Thyroid gland (tissue), 4 donors: ENCODE measurements around the gene MPV17L. TPM values are rescaled to one million over a fixed set of nuclear protein-coding genes. Genes with fewer than 3 reads are reported as not detected.

Source experiments
- DNase-seq, 2 donors: peaks; one replicate each; pipeline ENCODE4 v3.0.0-alpha.2; 2019
- H3K27ac ChIP-seq, 3 donors: fragments of 200-600 bp; sonication (generic); 1 replicate in 2 of 3; 2 replicates in 1 of 3; pipeline ENCODE4 v1.5.1; 2016 to 2019; ENCODE audit warnings: mild to moderate bottlenecking in 1 of 3, moderate library complexity in 1 of 3
- H3K27me3 ChIP-seq: fragments of 200-600 bp; sonication (generic); one replicate; pipeline ENCODE4 v1.5.1; 2019
- H3K36me3 ChIP-seq, 2 donors: fragments of 200-600 bp; sonication (generic); one replicate each; pipeline ENCODE4 v1.5.1; 2016 to 2019
- H3K4me1 ChIP-seq, 2 donors: fragments of 200-600 bp; sonication (generic); one replicate each; pipeline ENCODE4 v1.5.1; 2017 to 2019
- H3K4me3 ChIP-seq, 3 donors: fragments of 200-600 bp; sonication (generic); replicated peaks in 1 of 3; 1 replicate in 2 of 3; 2 replicates in 1 of 3; pipeline ENCODE4 v1.5.1; 2016; ENCODE audit warnings: mild to moderate bottlenecking in 1 of 3
- H3K9me3 ChIP-seq: fragments of 200-600 bp; sonication (generic); one replicate; pipeline ENCODE4 v1.5.1; 2017
- CTCF ChIP-seq, 6 experiments: fragments of 200-600 bp in 3 of 6; fragments of 450-650 bp in 3 of 6; sonication (generic) in 3 of 6; IDR thresholded peaks; one replicate each; pipeline ENCODE4 v1.5.1; 2016 to 2019; ENCODE audit warnings: antibody characterized with exemption in 6 of 6, mild to moderate bottlenecking in 2 of 6, inconsistent platforms in 1 of 6, moderate library complexity in 1 of 6
- POLR2A ChIP-seq, 2 donors: fragments of 450-650 bp; IDR thresholded peaks; one replicate each; pipeline ENCODE4 v1.6.1; 2017; ENCODE audit warnings: antibody characterized with exemption in 2 of 2, mild to moderate bottlenecking in 2 of 2, moderate library complexity in 1 of 2
- WGBS, 2 donors: methylation state at CpG; one replicate each; pipeline ENCODE4 v1.1.5; 2017; 5-methylcytosine and 5-hydroxymethylcytosine counted together
- intact Hi-C: fragments of 100-400 bp; cut with DNase I; formaldehyde crosslinking; loops from one replicate; pipeline ENCODE4 v1.15.1; 2023
- total RNA-seq, 4 donors: library from RNA; depleted of rRNA; stranded (reverse); fragments of >200 nt; gene quantifications; one replicate each; pipeline ENCODE4 v1.2.3, GENCODE V29; 2016

MPV17L gene
- total RNA-seq, 4 donors from 2014 or later = 6.9 to 20.8 (median 15.4) TPM

DNA sequence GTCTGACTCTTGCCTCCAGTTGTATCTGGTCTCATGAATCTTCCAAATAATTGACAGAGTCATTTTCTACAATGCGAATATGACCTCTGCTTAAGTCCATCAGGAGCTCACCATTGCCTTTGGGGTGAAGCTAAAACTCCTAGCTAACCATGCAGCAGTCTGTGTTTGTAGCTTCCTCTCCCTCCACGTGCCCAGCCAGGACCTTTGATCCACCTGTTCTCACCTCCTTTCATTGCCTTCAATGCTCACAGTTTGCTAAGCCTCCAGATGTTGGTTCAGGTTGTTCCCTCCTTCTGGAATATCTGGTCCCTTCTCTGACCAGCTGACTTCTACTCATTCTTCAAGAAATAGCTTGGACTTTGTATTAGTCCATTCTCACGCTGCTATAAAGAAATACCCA, 61.8 kb downstream of the MPV17L start:
- Histone ChIP-seq H3K4me1 (no peaks in the 10 kb centered on the region), H3K4me3 (no peak overlapping the region), H3K36me3 (no peaks in the 10 kb centered on the region), H3K27ac (no peak overlapping the region), H3K9me3 (no peaks in the 10 kb centered on the region), H3K27me3 (no peaks in the 10 kb centered on the region)
- no peak for DNase-seq
- WGBS, 2 donors = 90 to 95% methylated on average over 3 of the region's 3 CpGs
- TF ChIP-seq POLR2A (IDR thresholded peaks at IDR 0.05) (no peak), CTCF (IDR thresholded peaks at IDR 0.05) (no peak)
- intact Hi-C loops = no loop called here

GRCh38 chr16:15457958-15458357, 62.4 kb downstream of the MPV17L start:
- no peak for DNase-seq
- H3K27me3 ChIP-seq = no peaks in the 10 kb centered on the region
- no peaks in the 10 kb centered on the region for H3K36me3 ChIP-seq
- no peaks in the 10 kb centered on the region for H3K9me3 ChIP-seq
- intact Hi-C loops = no loop called here
- H3K4me1 ChIP-seq = no peaks in the 10 kb centered on the region
- no peak overlapping the region for H3K4me3 ChIP-seq
- WGBS, 2 donors = 52 to 55% methylated on average over 4 of the region's 4 CpGs
- no peak for TF ChIP-seq POLR2A (IDR thresholded peaks at IDR 0.05)
- TF ChIP-seq CTCF (IDR thresholded peaks at IDR 0.05) = no peak
- no peak overlapping the region for H3K27ac ChIP-seq

GRCh38 chr16:15459791-15460190, 64.2 kb downstream of the MPV17L start:
- WGBS, 2 donors = 82 to 91% methylated on average over 1 of the region's 1 CpG
- H3K27me3 ChIP-seq = no peaks in the 10 kb centered on the region
- H3K9me3 ChIP-seq = no peaks in the 10 kb centered on the region
- no peak for DNase-seq
- H3K27ac ChIP-seq = no peak overlapping the region
- H3K4me3 ChIP-seq = no peak overlapping the region
- no peak for TF ChIP-seq POLR2A (IDR thresholded peaks at IDR 0.05)
- no peak for TF ChIP-seq CTCF (IDR thresholded peaks at IDR 0.05)
- intact Hi-C loops = no loop called here
- no peaks in the 10 kb centered on the region for H3K4me1 ChIP-seq
- H3K36me3 ChIP-seq = no peaks in the 10 kb centered on the region

GRCh38 chr16:15460601-15461000, 65.0 kb downstream of the MPV17L start:
- 85 to 97% methylated on average over 3 of the region's 3 CpGs for WGBS, 2 donors
- Histone ChIP-seq H3K4me1 (no peaks in the 10 kb centered on the region), H3K4me3 (no peak overlapping the region), H3K27ac (no peak overlapping the region), H3K9me3 (no peaks in the 10 kb centered on the region), H3K36me3 (no peaks in the 10 kb centered on the region), H3K27me3 (no peaks in the 10 kb centered on the region)
- TF ChIP-seq POLR2A (IDR thresholded peaks at IDR 0.05) (no peak), CTCF (IDR thresholded peaks at IDR 0.05) (no peak)
- intact Hi-C loops = no loop called here
- no peak for DNase-seq

DNA sequence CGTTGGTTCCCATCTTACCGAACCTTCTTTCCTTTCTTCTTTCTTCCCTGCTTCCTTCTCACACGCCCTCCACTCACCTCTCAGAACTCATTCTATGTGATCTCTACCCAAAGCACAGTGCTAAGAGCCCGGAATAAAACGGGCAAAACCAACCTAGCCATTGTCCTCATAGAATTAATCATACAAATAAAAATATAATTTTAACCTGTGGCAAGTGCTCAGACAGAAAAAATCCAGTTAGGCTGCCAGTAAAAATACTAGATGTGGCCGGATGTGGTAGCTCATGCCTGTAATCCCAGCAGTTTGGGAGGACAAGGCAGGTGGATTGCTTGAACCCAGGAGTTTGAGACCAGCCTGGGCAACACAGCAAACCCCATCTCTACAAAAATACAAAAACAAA, 65.8 kb downstream of the MPV17L start:
- H3K4me1 ChIP-seq = no peaks in the 10 kb centered on the region
- no peak overlapping the region for H3K4me3 ChIP-seq
- intact Hi-C loops = no loop called here
- H3K27ac ChIP-seq = no peak overlapping the region
- no peak for TF ChIP-seq CTCF (IDR thresholded peaks at IDR 0.05)
- TF ChIP-seq POLR2A (IDR thresholded peaks at IDR 0.05) = no peak
- no peaks in the 10 kb centered on the region for H3K36me3 ChIP-seq
- 89 to 92% methylated on average over 6 of the region's 6 CpGs for WGBS, 2 donors
- H3K9me3 ChIP-seq = no peaks in the 10 kb centered on the region
- no peak for DNase-seq
- no peaks in the 10 kb centered on the region for H3K27me3 ChIP-seq

Other genes starting within 250 kb of the MPV17L start
- gene NPIPA5, start 17.5 kb upstream of the MPV17L start, total RNA-seq = 10 to 100 TPM in 1 of 4 donors, 1 to 10 TPM in 3; 3.6 to 21.2 (median 7.3) TPM
- gene BMERB1, start 38.8 kb downstream of the MPV17L start, total RNA-seq = 10 to 100 TPM; 13.7 to 31.0 (median 23.0) TPM
- gene MARF1, start 247.4 kb downstream of the MPV17L start, total RNA-seq = 10 to 100 TPM; 50.7 to 55.5 (median 53.1) TPM